ENCODE data around the gene MIDN. TPM values are rescaled to one million over a fixed set of nuclear protein-coding genes. Genes with fewer than 3 reads are reported as not detected.
"Not testable (repeated sequence)": the region's sequence is repeated elsewhere in the genome, so short reads cannot be mapped to it uniquely, and the experiment has no call there.

Gene MIDN
- total RNA-seq, 1 experiment from 2014 or later: 5.8 TPM

DNA sequence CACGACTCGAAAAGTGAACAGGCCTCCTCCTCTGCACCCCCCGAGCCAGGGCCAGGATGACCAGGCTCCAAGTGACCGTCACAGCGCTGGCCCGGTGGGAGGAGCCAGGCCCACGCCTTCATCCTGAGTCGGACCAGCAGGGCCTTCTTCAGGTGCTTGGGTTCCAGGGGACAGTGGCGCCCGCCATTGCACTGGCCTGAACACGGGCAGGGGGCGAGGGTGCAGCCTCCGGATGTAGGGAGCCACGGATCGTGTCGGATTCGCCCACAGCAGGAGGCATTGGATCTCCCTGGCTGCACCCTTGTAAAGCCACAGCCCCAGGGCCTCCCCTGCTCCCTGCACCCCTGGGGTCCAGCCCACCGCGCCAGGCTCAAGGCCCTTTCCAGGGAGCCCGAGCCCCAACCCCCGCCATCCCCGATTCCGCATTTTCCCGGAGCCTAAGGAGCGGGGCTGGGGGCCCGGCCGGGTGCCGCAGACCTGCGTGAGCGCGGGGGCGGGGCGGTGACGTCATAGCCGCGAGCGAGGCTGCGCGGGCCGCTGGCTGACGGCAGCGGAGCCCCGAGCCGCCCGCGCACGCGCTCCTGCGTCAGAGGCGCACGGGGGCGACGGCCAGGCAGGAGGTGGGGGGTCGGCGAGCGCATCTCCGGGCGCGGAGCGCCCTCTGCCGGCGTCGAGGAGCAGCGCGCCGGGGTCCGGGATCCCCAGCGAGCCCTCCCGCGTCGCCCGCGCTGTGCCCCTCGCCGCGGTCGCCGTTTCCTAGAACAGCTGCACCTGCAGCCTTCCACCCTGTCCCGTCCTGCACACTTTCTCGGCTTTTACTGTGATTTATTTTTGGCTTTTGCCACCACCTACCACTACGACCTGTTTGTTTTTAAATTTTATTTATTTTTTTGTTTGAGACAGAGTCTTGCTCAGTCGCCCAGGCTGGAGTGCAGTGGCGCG lies 8.3 kb upstream of the MIDN start:
- in situ Hi-C loops (cut with HindIII; ENCODE audit: low pct_unique_long_range_greater_than_20kb, low sequenced_read_pairs): no loop called here
- peak; percentile 59 for DNase-seq (ENCODE audit: low read depth)

DNA sequence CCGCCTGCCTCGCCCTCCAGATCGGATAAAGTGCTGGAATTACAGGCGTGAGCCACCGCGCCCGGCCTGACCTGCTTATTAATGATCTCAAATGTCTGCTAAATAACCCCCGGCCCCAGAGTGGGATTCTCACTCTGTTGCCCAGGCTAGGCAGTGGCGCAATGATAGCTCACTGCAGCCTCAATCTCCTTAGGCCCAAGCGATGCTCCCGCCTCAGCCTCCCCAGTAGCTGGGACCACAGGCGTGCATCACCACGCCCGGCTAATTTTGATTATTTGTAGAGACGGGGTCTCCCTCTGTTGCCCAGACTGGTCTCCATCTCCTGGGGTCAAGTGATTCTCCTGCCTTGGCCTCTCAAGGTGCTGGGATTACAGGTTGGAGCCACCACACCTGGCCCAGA lies 7.5 kb upstream of the MIDN start:
- in situ Hi-C loops (cut with HindIII; ENCODE audit: low pct_unique_long_range_greater_than_20kb, low sequenced_read_pairs): no loop called here

DNA sequence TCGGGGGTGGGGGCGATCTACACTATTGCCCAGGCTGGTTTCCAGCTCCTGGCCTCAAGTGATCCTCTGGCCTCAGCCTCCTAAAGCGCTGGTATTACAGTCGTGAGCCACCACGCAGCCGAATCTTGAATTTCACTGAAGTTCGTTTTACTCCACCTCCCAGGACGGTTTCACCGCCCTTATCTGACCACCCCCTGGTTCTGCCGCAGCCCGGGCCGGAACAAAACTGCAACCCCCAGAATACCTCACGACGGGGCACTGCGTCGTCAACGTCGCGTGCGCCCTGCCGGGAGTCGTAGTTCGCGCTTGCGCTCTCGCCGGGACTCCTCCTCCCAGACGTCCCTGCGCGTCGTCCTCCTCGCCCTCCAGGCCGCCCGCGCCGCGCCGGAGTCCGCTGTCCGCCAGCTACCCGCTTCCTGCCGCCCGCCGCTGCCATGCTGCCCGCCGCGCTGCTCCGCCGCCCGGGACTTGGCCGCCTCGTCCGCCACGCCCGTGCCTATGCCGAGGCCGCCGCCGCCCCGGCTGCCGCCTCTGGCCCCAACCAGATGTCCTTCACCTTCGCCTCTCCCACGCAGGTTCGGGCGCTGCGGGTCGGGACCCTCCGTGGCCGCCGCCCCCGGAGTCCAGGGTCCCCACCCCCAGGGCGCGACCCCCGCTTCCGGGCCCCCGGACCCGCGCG lies 6.8 kb upstream of the MIDN start, which contains the start of gene ATP5F1D:
Gene ATP5F1D, plus strand, starts transcription at position 335 of the 679 bp plus-strand sequence. Its CDS starts 100 bp downstream, at position 435.
- in situ Hi-C loops (cut with HindIII; ENCODE audit: low pct_unique_long_range_greater_than_20kb, low sequenced_read_pairs): no loop called here
- peak; percentile 81 for DNase-seq (ENCODE audit: low read depth)

More for the DNA sequence above, 7.5 kb upstream of the MIDN start:
- DNase-seq (ENCODE audit: low read depth): no peak

- DNase-seq (ENCODE audit: low read depth): peak; percentile 63
- in situ Hi-C loops (cut with HindIII; ENCODE audit: low pct_unique_long_range_greater_than_20kb, low sequenced_read_pairs): no loop called here
Observed at GRCh38 chr19:1243768-1244692, 4.4 kb upstream of the MIDN start.

DNA sequence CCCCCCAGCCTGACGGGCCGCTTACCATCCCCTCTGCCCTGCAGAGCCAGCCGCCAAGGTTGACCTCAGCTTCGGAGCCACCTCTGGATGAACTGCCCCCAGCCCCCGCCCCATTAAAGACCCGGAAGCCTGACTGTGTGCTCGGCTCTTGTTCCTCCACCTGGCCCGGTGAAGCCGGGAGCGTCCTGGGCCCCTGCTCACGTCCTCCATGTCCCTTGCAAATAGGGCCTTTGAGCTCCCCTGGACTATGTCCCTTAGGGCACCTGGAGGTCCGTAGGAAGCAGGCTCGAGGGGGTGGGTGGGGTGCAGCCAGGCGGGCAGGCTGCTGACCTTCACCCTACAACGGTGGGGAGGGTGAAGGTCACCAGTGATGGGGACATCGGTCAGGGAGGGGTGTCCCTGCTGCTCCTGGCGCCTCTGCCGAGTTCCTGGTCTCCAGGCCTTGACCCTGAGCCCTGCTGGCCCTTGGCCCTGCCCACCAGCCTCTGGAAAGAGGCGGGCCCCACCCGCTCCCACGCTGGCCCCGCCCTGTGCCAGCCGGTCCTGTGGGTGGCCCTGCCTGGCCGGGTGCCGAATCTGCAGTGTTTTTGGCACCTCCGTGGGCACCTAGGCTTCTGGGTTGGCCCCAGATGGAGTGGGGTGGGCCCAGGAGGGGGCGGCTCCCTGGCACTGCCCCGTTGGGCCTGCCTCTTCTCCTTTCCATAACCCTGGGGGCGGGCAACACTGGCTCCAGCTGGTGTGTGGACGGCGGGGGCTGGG lies 3.5 kb upstream of the MIDN start:
- DNase-seq (ENCODE audit: low read depth): peak; percentile 46

DNA sequence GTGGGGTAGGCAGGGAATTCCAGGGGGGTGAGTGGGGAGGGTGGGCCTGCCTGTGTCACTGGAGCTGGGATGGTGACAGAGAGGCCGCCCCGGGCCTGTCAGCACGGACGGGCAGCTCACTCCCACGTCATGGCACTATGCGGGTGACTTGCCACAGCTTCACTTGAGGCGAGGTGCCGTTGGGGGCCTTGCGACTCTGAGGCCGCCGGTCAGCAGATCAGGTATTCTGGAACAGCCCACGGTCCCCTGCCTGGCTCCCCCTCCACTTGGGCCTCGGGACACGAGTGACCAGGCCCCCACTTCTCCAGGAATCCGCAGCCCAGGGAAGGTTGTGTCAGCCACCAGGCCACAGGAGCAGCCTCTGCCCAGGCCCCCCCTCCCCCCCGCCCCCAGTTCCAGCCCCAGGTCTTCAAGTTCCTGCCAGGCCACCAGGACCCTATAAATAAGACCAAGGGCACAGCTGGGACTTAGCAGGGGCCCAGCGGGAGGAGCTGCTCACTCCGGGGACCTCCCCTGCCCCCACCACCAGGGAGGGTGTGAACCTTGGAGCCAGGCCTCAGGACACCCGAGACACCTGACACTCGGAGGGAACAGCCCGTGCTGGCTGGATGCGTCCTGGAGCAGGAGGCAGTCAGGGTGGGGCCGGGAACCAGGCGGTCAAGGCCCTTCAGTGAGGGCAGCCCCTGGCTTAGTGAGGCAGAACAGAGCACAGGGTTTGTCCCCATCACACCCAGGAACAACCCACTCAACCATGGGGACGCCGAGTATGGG lies 2.7 kb upstream of the MIDN start:
- in situ Hi-C loops (cut with HindIII; ENCODE audit: low pct_unique_long_range_greater_than_20kb, low sequenced_read_pairs): no loop called here

More for the DNA sequence above, 3.5 kb upstream of the MIDN start:
- in situ Hi-C loops (cut with HindIII; ENCODE audit: low pct_unique_long_range_greater_than_20kb, low sequenced_read_pairs): no loop called here

GRCh38 chr19:1246265-1247087 lies 1.9 kb upstream of the MIDN start:
- peak; percentile 58 for DNase-seq (ENCODE audit: low read depth)
- in situ Hi-C loops (cut with HindIII; ENCODE audit: low pct_unique_long_range_greater_than_20kb, low sequenced_read_pairs): not testable (repeated sequence)

More for the DNA sequence above, 2.7 kb upstream of the MIDN start:
- peak; percentile 80 for DNase-seq (ENCODE audit: low read depth)

DNA sequence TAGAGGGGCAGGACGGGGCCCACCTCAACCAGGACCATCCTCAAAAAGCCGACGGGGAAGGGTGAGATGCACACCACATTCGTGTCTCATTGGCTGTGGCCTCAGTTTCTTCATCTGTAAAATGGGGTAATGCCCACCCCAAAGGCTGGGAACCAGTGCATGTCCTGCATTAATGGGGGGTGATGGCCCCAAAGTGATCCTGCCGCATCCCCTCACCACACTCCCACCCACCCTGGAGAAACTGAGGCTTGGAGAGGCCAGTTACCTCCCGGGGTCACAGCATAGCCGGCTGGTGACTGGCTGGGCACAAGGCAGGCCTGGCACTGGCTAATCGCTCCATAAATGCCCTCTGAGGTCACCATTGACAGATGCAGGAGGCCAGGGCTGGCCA lies 640 bp upstream of the MIDN start:
- in situ Hi-C loops (cut with HindIII; ENCODE audit: low pct_unique_long_range_greater_than_20kb, low sequenced_read_pairs): no loop called here

DNA sequence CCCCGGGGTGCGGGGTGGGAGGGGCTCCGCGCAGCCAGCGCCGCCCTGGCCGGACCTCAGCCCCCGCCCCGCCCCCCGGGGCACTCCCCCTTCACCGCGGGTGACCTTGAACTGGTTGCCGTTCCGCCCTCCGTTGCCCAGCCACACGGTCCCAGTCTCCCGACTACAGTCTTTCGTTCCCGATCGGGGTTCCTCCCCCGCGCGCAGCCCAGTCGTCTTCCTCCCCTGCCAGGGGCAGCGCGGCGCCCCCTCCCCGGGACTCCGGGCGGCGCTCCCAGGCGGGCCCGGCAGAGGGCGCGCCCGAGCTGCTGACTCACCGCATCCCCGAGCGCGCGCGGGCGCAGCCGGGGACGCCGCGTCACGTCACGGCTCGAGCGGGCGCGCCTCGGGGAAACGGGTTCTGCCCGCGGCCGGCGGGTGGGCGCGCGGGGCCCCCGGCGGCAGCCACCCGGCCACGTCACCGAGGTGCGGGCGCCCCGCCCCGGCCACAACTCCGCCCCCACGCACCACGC lies 459 bp downstream of the MIDN start:
- in situ Hi-C loops (cut with HindIII; ENCODE audit: low pct_unique_long_range_greater_than_20kb, low sequenced_read_pairs): no loop called here

More for the DNA sequence above, 640 bp upstream of the MIDN start:
- DNase-seq (ENCODE audit: low read depth): no peak

DNA sequence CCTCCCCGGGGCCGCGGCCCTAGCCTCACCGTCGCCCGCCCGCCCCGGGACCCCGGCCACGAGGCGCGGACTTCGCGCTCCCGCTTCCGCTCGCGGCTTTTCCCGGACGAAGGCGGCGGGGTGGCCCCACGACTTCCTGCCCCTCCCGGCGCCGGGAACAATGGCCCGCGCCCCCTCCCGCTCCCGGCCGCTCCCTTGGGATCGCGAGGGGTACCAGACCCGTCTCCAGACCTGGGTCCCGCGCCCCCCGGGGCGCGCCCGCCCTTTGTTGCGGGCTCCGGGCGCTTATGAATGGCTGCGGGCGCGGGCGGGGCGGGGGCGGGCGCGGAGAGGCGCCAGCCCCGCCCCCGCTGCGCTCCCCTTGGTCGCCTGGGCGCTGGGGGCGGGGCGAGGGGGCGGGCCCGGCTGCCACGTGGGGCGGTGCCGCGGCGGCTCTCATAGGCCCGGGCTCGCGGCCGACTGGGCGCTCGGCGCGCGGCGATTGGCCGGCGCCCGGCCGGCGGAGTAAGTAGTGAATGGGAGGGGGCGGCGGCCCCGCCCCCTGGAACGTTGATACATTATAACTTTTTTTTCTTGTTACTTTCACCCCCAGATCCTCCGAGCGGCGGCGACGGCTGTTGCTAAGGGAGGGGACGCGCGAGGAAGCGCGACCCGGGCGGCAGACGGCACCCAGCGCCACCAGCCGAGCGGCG lies 1.1 kb downstream of the MIDN start:
- in situ Hi-C loops (cut with HindIII; ENCODE audit: low pct_unique_long_range_greater_than_20kb, low sequenced_read_pairs): no loop called here
- peak; percentile 85 for DNase-seq (ENCODE audit: low read depth)

More for the DNA sequence above, 459 bp downstream of the MIDN start:
- peak; percentile 80 for DNase-seq (ENCODE audit: low read depth)

DNA sequence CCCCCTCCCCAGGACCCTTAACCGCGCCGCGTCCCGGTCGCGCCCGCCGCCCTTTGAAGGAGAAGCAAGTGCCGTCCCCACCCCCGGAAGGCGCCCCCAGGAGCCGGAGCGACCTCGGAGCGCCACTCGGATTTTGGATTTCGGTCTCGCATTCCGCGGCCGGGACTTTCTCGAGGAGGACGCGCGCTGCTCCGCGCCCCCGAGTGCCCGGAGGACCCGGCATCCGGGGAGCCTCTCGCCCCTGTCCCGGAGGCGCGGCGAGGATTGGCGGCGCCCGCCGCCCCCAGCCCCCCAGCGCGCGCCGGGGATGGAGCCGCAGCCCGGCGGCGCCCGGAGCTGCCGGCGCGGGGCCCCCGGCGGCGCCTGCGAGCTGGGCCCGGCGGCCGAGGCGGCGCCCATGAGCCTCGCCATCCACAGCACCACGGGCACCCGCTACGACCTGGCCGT lies 1.6 kb downstream of the MIDN start:
- DNase-seq (ENCODE audit: low read depth): no peak
- in situ Hi-C loops (cut with HindIII; ENCODE audit: low pct_unique_long_range_greater_than_20kb, low sequenced_read_pairs): no loop called here

GRCh38 chr19:1250437-1251260 lies 2.3 kb downstream of the MIDN start:
- in situ Hi-C loops (cut with HindIII; ENCODE audit: low pct_unique_long_range_greater_than_20kb, low sequenced_read_pairs): no loop called here

GRCh38 chr19:1251330-1252220 lies 3.2 kb downstream of the MIDN start:
- in situ Hi-C loops (cut with HindIII; ENCODE audit: low pct_unique_long_range_greater_than_20kb, low sequenced_read_pairs): no loop called here
- DNase-seq (ENCODE audit: low read depth): peak; percentile 34

More at GRCh38 chr19:1250437-1251260, 2.3 kb downstream of the MIDN start:
- peak; percentile 37 for DNase-seq (ENCODE audit: low read depth)

Data from Caki2 (cell line).